K562 (cell line): ENCODE measurements around the gene MAPK1IP1L. TPM values are rescaled to one million over a fixed set of nuclear protein-coding genes. Genes with fewer than 3 reads are reported as not detected.

Source experiments
- ARNT ChIP-seq, 2 experiments: fragments of 450-650 bp; IDR thresholded peaks; 2 replicates each; pipeline ENCODE4 v1.6.1; 2016; ENCODE audit warnings: mild to moderate bottlenecking in 1 of 2
- GTF2F1 ChIP-seq: IDR thresholded peaks from 2 replicates; pipeline ENCODE4 v1.6.1; 2011; ENCODE audit warnings: low read depth, low read length, improper control_type of control experiment
- HDAC8 ChIP-seq: fragments of 450-650 bp; IDR thresholded peaks from 2 replicates; pipeline ENCODE4 v1.6.1; 2016; ENCODE audit warnings: mild to moderate bottlenecking, missing genetic modification characterization, moderate library complexity, missing compliant biosample characterization
- MEF2D ChIP-seq: conservative IDR thresholded peaks from 2 replicates; pipeline ENCODE4 v1.6.1; 2016; ENCODE audit warnings: low read depth, missing genetic modification characterization, missing compliant biosample characterization
- PHB ChIP-seq: fragments of 250-450 bp; sonication (Bioruptor Pico); IDR thresholded peaks from 2 replicates; pipeline ENCODE4 v1.5.0; 2021
- POLR2AphosphoS2 ChIP-seq: IDR thresholded peaks from 2 replicates; pipeline ENCODE4 v1.6.1; 2012; ENCODE audit warnings: low read length, improper control_type of control experiment
- POLR2G ChIP-seq: fragments of 200-400 bp; formaldehyde crosslinking; IDR thresholded peaks from 2 replicates; pipeline ENCODE4 v1.6.1; 2017; ENCODE audit warnings: low read depth, mild to moderate bottlenecking, antibody characterized with exemption, low read length, moderate library complexity
- RBM17 ChIP-seq: fragments of 200-400 bp; formaldehyde crosslinking; IDR thresholded peaks from 2 replicates; pipeline ENCODE4 v1.6.1; 2017; ENCODE audit warnings: low read depth, mild to moderate bottlenecking, low read length, borderline replicate concordance
- TCFL5 ChIP-seq: fragments of 250-450 bp; sonication (Bioruptor Pico); conservative IDR thresholded peaks from 2 replicates; pipeline ENCODE4 v1.6.1; 2021; ENCODE audit warnings: mild to moderate bottlenecking, moderate library complexity, matching md5 sums
- ZNF146 ChIP-seq: IDR thresholded peaks from one replicate; pipeline ENCODE4 v1.6.1; 2018; ENCODE audit warnings: missing compliant biosample characterization; ENCODE audit not compliant: unreplicated experiment
- ZNF75A ChIP-seq: fragments of 450-650 bp; formaldehyde crosslinking; IDR thresholded peaks from 2 replicates; pipeline ENCODE4 v1.4.0; 2020; ENCODE audit warnings: mild to moderate bottlenecking
- ZSCAN29 ChIP-seq: fragments of 450-650 bp; IDR thresholded peaks from 2 replicates; pipeline ENCODE4 v1.6.1; 2017
- polyA plus RNA-seq, 8 experiments: library from polyadenylated mRNA; depleted of rRNA in 4 of 8; stranded (reverse) in 5 of 8; unstranded in 3 of 8; fragments of >200 nt; fragmentation: Nextera tagmentation in 2 of 8; fragmentation: Illumina TruSeq in 1 of 8; extraction: Ambion mirVana in 2 of 8; extraction: Trizol in 1 of 8; gene quantifications; 2 replicates each; pipeline versions ENCODE4 v1.2.1 to v1.2.3, GENCODE V29; 2011 to 2014; ENCODE audit warnings: inconsistent platforms in 1 of 8, missing spikeins in 1 of 8
- total RNA-seq, 7 experiments: library from RNA; depleted of rRNA in 6 of 7; stranded (reverse); fragments of >200 nt in 6 of 7; fragmentation: Illumina TruSeq in 2 of 7; extraction: Trizol in 2 of 7; gene quantifications; 2 replicates each; pipeline versions ENCODE4 v1.2.1 to v1.2.3, GENCODE V29; 2011 to 2021; ENCODE audit warnings: low replicate concordance in 1 of 7
- TF ChIP-seq, protein P1 (sequence below): fragments of 250-450 bp; sonication (Bioruptor Pico); IDR thresholded peaks from 2 replicates; pipeline ENCODE4 v1.5.0; 2021
- TF ChIP-seq, protein P2 (sequence below), 2 experiments: fragments of 450-650 bp in 1 of 2; sonication (generic) in 1 of 2; formaldehyde crosslinking in 1 of 2; IDR thresholded peaks; 2 replicates each; pipeline versions ENCODE4 v1.7.1 to v1.9.0; 2016 to 2022; ENCODE audit warnings: inconsistent platforms in 1 of 2, mild to moderate bottlenecking in 1 of 2, missing genetic modification reagents in 1 of 2
- TF ChIP-seq, protein P3 (sequence below): fragments of 450-650 bp; formaldehyde crosslinking; IDR thresholded peaks from 2 replicates; pipeline ENCODE4 v1.4.0; 2020; ENCODE audit warnings: mild to moderate bottlenecking, moderate library complexity
- TF ChIP-seq, protein P4 (sequence below): fragments of 250-450 bp; sonication (Bioruptor Pico); IDR thresholded peaks from 2 replicates; pipeline ENCODE4 v1.8.0; 2022; ENCODE audit warnings: inconsistent platforms

MAPK1IP1L gene
- total and polyA plus RNA-seq, 9 of the 15 experiments (the other 6 are each of a cell fraction or from before 2014, with no cell fraction given): 32.7 to 99.4 (median 49.8) TPM

DNA sequence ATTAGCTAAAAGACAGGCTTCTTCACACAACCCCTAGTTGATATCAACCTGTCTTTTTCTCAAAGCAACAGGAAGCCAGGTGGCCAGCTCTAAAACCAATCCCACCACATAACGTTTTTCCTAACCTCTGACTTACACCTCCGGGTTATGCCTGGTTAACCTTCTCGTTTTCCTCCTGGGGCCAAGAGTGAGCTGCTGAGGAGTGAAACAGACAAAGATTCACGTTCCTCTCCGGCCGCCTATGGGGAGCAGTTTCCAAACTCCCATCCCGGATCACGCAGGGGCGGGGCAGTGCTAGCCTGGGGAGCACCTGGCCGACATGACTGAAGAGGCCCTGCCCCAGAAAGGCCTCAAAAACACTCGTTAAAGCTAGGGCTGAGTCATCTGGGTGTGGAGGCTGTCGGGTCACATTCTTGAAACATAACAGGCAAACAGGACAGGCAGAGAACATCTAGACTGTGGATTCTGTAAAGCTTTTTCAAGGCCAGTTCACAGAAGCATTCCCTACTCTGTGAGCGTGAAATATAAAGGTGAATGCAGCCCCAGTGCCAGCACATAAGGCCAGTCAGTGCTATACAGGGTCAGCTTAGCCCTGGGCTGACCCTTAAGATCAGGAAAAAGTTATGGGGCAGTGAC lies 51.7 kb downstream of the MAPK1IP1L start (continued):
- no peak for TF ChIP-seq RBM17
- TF ChIP-seq, protein P1, sequence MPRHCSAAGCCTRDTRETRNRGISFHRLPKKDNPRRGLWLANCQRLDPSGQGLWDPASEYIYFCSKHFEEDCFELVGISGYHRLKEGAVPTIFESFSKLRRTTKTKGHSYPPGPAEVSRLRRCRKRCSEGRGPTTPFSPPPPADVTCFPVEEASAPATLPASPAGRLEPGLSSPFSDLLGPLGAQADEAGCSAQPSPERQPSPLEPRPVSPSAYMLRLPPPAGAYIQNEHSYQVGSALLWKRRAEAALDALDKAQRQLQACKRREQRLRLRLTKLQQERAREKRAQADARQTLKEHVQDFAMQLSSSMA (CRISPR knock-in tag): no peak
- 0 out of 4 replicates have a peak, but pooled peaks of 1 of the 2 experiments have one; percentile 61 for TF ChIP-seq ARNT (IDR thresholded peaks at IDR 0.05)
- TF ChIP-seq, protein P2, sequence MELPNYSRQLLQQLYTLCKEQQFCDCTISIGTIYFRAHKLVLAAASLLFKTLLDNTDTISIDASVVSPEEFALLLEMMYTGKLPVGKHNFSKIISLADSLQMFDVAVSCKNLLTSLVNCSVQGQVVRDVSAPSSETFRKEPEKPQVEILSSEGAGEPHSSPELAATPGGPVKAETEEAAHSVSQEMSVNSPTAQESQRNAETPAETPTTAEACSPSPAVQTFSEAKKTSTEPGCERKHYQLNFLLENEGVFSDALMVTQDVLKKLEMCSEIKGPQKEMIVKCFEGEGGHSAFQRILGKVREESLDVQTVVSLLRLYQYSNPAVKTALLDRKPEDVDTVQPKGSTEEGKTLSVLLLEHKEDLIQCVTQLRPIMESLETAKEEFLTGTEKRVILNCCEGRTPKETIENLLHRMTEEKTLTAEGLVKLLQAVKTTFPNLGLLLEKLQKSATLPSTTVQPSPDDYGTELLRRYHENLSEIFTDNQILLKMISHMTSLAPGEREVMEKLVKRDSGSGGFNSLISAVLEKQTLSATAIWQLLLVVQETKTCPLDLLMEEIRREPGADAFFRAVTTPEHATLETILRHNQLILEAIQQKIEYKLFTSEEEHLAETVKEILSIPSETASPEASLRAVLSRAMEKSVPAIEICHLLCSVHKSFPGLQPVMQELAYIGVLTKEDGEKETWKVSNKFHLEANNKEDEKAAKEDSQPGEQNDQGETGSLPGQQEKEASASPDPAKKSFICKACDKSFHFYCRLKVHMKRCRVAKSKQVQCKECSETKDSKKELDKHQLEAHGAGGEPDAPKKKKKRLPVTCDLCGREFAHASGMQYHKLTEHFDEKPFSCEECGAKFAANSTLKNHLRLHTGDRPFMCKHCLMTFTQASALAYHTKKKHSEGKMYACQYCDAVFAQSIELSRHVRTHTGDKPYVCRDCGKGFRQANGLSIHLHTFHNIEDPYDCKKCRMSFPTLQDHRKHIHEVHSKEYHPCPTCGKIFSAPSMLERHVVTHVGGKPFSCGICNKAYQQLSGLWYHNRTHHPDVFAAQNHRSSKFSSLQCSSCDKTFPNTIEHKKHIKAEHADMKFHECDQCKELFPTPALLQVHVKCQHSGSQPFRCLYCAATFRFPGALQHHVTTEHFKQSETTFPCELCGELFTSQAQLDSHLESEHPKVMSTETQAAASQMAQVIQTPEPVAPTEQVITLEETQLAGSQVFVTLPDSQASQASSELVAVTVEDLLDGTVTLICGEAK (IDR thresholded peaks at IDR 0.05): no peak
- TF ChIP-seq, protein P2 (CRISPR knock-in tag; IDR thresholded peaks at IDR 0.05): no peak
- no peak for TF ChIP-seq PHB
- no peak for TF ChIP-seq HDAC8 (tag)
- TF ChIP-seq POLR2G: peak; percentile 67
- no peak for TF ChIP-seq TCFL5
- TF ChIP-seq, protein P3, sequence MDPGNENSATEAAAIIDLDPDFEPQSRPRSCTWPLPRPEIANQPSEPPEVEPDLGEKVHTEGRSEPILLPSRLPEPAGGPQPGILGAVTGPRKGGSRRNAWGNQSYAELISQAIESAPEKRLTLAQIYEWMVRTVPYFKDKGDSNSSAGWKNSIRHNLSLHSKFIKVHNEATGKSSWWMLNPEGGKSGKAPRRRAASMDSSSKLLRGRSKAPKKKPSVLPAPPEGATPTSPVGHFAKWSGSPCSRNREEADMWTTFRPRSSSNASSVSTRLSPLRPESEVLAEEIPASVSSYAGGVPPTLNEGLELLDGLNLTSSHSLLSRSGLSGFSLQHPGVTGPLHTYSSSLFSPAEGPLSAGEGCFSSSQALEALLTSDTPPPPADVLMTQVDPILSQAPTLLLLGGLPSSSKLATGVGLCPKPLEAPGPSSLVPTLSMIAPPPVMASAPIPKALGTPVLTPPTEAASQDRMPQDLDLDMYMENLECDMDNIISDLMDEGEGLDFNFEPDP (CRISPR knock-in tag): no peak
- no peak for TF ChIP-seq ZNF146 (CRISPR knock-in tag)
- no peak for TF ChIP-seq ZSCAN29
- TF ChIP-seq MEF2D (tag): 0 out of 2 replicates have a peak, but pooled peaks have one; percentile 22
- TF ChIP-seq POLR2AphosphoS2: no peak
- TF ChIP-seq, protein P4, sequence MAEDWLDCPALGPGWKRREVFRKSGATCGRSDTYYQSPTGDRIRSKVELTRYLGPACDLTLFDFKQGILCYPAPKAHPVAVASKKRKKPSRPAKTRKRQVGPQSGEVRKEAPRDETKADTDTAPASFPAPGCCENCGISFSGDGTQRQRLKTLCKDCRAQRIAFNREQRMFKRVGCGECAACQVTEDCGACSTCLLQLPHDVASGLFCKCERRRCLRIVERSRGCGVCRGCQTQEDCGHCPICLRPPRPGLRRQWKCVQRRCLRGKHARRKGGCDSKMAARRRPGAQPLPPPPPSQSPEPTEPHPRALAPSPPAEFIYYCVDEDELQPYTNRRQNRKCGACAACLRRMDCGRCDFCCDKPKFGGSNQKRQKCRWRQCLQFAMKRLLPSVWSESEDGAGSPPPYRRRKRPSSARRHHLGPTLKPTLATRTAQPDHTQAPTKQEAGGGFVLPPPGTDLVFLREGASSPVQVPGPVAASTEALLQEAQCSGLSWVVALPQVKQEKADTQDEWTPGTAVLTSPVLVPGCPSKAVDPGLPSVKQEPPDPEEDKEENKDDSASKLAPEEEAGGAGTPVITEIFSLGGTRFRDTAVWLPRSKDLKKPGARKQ: no peak
- TF ChIP-seq GTF2F1: no peak
- no peak for TF ChIP-seq ZNF75A (CRISPR knock-in tag)
